Lower leg skin (tissue), 4 donors: Measurements from ENCODE around the gene CACNA1B. TPM values are rescaled to one million over a fixed set of nuclear protein-coding genes. Genes with fewer than 3 reads are reported as not detected.

Source experiments
- DNase-seq, 2 donors: peaks; one replicate each; pipeline ENCODE4 v3.0.0-alpha.2; 2019; ENCODE audit warnings: low spot score in 2 of 2
- H3K4me3 ChIP-seq: fragments of 200-600 bp; sonication (generic); 2 replicates; pipeline ENCODE4 v1.5.1; 2017; ENCODE audit warnings: mild to moderate bottlenecking, low read depth; ENCODE audit not compliant: poor library complexity, severe bottlenecking
- POLR2A ChIP-seq, 2 donors: fragments of 450-650 bp; IDR thresholded peaks; one replicate each; pipeline ENCODE4 v1.6.1; 2016 to 2017; ENCODE audit warnings: antibody characterized with exemption in 2 of 2, mild to moderate bottlenecking in 1 of 2, moderate library complexity in 1 of 2
- WGBS, 2 donors: methylation state at CpG; one replicate each; pipeline ENCODE4 v1.1.5; 2018; 5-methylcytosine and 5-hydroxymethylcytosine counted together
- intact Hi-C: fragments of 100-400 bp; cut with DNase I; formaldehyde crosslinking; loops from one replicate; pipeline ENCODE4 v1.15.0; 2023; ENCODE audit warnings: low total_unique reads
- total RNA-seq, 4 donors: library from RNA; depleted of rRNA; stranded (reverse); fragments of >200 nt; gene quantifications; one replicate each; pipeline ENCODE4 v1.1.0, GENCODE V29; 2016
- TF ChIP-seq, protein P1 (sequence below), 3 donors: fragments of 450-650 bp; IDR thresholded peaks; one replicate each; pipeline ENCODE4 v1.5.1; 2016; ENCODE audit warnings: antibody characterized with exemption in 3 of 3, mild to moderate bottlenecking in 3 of 3, moderate library complexity in 2 of 3

CACNA1B gene
- total RNA-seq, 4 donors from 2014 or later: not detected

GRCh38 chr9:137956688-137957385 lies 79.3 kb downstream of the CACNA1B start:
- TF ChIP-seq, protein P1, sequence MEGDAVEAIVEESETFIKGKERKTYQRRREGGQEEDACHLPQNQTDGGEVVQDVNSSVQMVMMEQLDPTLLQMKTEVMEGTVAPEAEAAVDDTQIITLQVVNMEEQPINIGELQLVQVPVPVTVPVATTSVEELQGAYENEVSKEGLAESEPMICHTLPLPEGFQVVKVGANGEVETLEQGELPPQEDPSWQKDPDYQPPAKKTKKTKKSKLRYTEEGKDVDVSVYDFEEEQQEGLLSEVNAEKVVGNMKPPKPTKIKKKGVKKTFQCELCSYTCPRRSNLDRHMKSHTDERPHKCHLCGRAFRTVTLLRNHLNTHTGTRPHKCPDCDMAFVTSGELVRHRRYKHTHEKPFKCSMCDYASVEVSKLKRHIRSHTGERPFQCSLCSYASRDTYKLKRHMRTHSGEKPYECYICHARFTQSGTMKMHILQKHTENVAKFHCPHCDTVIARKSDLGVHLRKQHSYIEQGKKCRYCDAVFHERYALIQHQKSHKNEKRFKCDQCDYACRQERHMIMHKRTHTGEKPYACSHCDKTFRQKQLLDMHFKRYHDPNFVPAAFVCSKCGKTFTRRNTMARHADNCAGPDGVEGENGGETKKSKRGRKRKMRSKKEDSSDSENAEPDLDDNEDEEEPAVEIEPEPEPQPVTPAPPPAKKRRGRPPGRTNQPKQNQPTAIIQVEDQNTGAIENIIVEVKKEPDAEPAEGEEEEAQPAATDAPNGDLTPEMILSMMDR (IDR thresholded peaks at IDR 0.05): no peak
- no peak for TF ChIP-seq POLR2A (IDR thresholded peaks at IDR 0.05)
- 53 to 60% methylated on average over 6 to 14 of the region's 15 CpGs for WGBS, 2 donors
- DNase-seq: no peak
- no peak overlapping the region for H3K4me3 ChIP-seq
- intact Hi-C loops: no loop called here

DNA sequence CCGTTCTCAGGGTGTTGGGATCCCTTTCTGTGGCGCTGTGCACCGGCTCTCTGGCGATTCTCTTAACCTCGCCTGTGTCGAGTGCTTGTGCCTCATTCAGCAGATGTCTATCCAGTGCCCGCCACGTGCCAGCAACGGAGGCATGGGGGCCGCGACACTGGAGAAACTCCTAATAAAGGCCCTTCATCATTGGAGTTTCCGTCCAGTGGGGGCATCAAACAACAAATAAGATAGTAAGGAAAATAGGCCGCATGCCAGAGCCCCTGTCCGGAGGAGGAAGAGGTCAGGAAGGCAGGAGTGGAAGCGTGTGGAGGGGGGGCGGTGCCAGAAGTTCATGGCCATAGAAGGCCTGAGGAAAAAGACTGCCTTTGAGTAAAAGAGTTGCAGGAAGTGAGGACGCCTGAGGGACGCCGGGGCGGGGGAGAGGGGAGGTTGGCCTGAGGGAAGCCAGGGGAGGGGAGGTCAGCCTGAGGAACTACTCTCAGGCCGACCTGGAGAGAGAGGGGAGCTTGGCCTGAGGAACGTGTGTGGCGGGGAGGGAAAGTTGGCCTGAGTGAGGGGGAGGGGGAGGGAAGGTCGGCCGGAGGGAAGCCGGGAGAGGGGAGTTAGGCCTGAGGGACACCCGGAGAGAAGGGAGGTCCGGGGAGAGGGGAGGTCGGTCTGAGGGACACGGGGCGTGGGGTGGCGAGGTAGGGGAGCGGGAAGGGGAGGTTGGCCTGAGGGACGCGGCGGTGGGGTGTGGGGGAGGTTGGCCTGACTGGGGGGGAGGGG lies 82.2 kb downstream of the CACNA1B start:
- DNase-seq: no peak
- 86 to 87% methylated on average over 36 of the region's 36 CpGs for WGBS, 2 donors
- H3K4me3 ChIP-seq: no peak overlapping the region
- TF ChIP-seq, protein P1 (IDR thresholded peaks at IDR 0.05): no peak
- TF ChIP-seq POLR2A (IDR thresholded peaks at IDR 0.05): no peak
- intact Hi-C loops: no loop called here

DNA sequence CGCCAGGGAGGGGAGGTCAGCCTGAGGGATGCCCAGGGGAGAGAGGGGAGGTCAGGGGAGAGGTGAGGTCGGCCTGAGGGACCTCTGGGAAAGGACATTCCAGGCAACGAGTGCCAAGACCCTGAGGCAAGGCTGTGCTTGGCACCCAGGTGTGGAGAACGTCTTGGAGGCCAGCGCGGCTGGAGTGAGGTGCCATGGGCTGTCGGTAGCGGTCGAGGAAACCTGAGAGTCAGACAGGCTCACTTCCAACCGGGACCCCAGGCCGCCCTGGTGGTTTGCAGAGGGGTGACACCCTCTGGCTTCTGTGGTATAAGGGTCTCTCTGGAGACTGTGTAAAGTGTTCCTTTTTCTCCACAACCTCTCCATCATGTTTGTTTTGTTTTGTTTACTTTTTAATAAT lies 82.9 kb downstream of the CACNA1B start:
- DNase-seq: no peak
- intact Hi-C loops: no loop called here
- no peak overlapping the region for H3K4me3 ChIP-seq
- 66 to 70% methylated on average over 11 of the region's 11 CpGs for WGBS, 2 donors
- TF ChIP-seq POLR2A (IDR thresholded peaks at IDR 0.05): no peak
- TF ChIP-seq, protein P1 (IDR thresholded peaks at IDR 0.05): no peak

- TF ChIP-seq POLR2A (IDR thresholded peaks at IDR 0.05): no peak
- TF ChIP-seq, protein P1 (IDR thresholded peaks at IDR 0.05): no peak
- no peak overlapping the region for H3K4me3 ChIP-seq
- intact Hi-C loops: no loop called here
- no peak for DNase-seq
- 88 to 95% methylated on average over 6 of the region's 6 CpGs for WGBS, 2 donors
Measured at GRCh38 chr9:137963525-137963924, 85.9 kb downstream of the CACNA1B start.

DNA sequence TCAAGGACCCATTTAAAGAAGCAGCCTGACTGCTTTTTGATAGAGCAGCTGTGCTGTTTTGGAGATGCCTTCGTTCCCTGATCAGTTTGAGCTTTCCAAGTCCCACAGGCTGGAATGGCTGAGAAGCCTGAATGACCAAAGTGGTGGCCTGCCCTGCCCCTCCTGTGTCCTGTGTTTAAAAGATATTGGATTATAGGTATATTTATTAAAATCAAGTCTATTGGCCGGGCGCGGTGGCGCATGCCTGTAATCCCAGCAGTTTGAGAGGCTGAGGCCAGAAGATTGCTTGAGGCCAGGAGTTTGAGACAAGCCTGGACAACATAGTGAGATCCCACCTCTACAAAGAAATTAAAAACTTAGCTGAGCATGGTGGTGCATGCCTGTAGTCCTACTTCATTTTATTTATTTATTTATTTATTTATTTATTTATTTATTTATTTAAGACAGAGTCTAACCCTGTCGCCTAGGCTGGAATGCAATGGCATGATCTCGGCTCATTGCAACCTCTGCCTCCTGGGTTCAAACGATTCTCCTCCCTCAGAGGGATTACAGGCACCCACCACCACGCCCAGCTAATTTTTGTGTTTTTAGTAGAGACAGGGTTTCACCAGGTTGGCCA lies 87.7 kb downstream of the CACNA1B start:
- TF ChIP-seq POLR2A (IDR thresholded peaks at IDR 0.05): no peak
- intact Hi-C loops: no loop called here
- WGBS, 2 donors: 93 to 94% methylated on average over 9 of the region's 9 CpGs
- no peak overlapping the region for H3K4me3 ChIP-seq
- peak in 1 of 2 donors; percentile 70 for DNase-seq
